H1 (cell line): ENCODE data around the gene FAM184B. TPM values are rescaled to one million over a fixed set of nuclear protein-coding genes. Genes with fewer than 3 reads are reported as not detected.

Source experiments
- BCL11A ChIP-seq, 2 experiments: IDR thresholded peaks; one replicate each; pipeline ENCODE4 v1.6.1; 2011; ENCODE audit warnings: low read depth in 2 of 2, low read length in 2 of 2, mild to moderate bottlenecking in 2 of 2
- BRCA1 ChIP-seq: IDR thresholded peaks from 2 replicates; pipeline ENCODE4 v1.6.1; 2012; ENCODE audit warnings: low read depth, low read length, improper control_type of control experiment
- HDAC2 ChIP-seq, 2 experiments: fragments of 300-600 bp in 1 of 2; sonication (generic) in 1 of 2; IDR thresholded peaks; 2 replicates each; pipeline ENCODE4 v1.6.1; 2011 to 2012; ENCODE audit warnings: low read depth in 2 of 2, low read length in 2 of 2, mild to moderate bottlenecking in 2 of 2, moderate library complexity in 2 of 2, borderline replicate concordance in 1 of 2, inconsistent platforms in 1 of 2
- PHF8 ChIP-seq: fragments of 200-600 bp; sonication (generic); conservative IDR thresholded peaks from 2 replicates; pipeline ENCODE4 v1.7.1; 2012; ENCODE audit warnings: low read depth, mild to moderate bottlenecking, inconsistent platforms, low read length, moderate library complexity
- POLR2A ChIP-seq, 2 experiments: IDR thresholded peaks; 1 replicate in 1 of 2; 2 replicates in 1 of 2; pipeline ENCODE4 v1.6.1; 2011; ENCODE audit warnings: low read depth in 2 of 2, low read length in 2 of 2, mild to moderate bottlenecking in 2 of 2; ENCODE audit errors: control extremely low read depth in 1 of 2
- RNF2 ChIP-seq: fragments of 200-900, 300-1000 bp; sonication (generic); IDR thresholded peaks from 2 replicates; pipeline ENCODE4 v1.7.1; 2016; ENCODE audit warnings: borderline replicate concordance, low read depth, mild to moderate bottlenecking, antibody characterized with exemption, low read length; ENCODE audit not compliant: poor library complexity, severe bottlenecking; ENCODE audit errors: missing control alignments
- polyA plus RNA-seq, 7 experiments: library from polyadenylated mRNA; depleted of rRNA in 3 of 7; stranded (reverse) in 5 of 7; unstranded in 2 of 7; fragments of >200 nt in 5 of 7; fragments of 200-250 nt in 2 of 7; gene quantifications; 1 replicate in 5 of 7; 2 replicates in 1 of 7; 4 replicates in 1 of 7; pipeline versions ENCODE4 v1.2.1 to v1.2.3, GENCODE V29; 2011 to 2013; ENCODE audit warnings: missing spikeins in 2 of 7, mixed read lengths in 2 of 7
- total RNA-seq: library from RNA; stranded (reverse); fragmentation: NEBNext Ultra II Directional; extraction: Animal tissue kit (Norgen Biotek cat#: 25700); gene quantifications from 2 replicates; pipeline ENCODE4 v1.2.1, GENCODE V29; 2021

Gene FAM184B
- total and polyA plus RNA-seq, 2 of the 8 experiments (the other 6 are each of a cell fraction or from before 2014, with no cell fraction given) = 0.05 to 0.39 TPM

- TF ChIP-seq HDAC2 (IDR thresholded peaks at IDR 0.05; ENCODE audit: borderline replicate concordance in 1 of 2, low read depth in 2 of 2, low read length in 2 of 2) (no peak), POLR2A (IDR thresholded peaks at IDR 0.05; ENCODE audit: control extremely low read depth in 1 of 2, low read depth in 2 of 2, low read length in 2 of 2) (no peak), BCL11A (IDR thresholded peaks at IDR 0.05; ENCODE audit: low read depth in 2 of 2, low read length in 2 of 2) (no peak), RNF2 (no peak), PHF8 (no peak), BRCA1 (no peak)
These were observed 72.2 kb downstream of the FAM184B start (continued) for GRCh38 chr4:17708992-17709762.
